Lower lobe of right lung (tissue), 2 donors: ENCODE data around the gene MESP2. TPM values are rescaled to one million over a fixed set of nuclear protein-coding genes. Genes with fewer than 3 reads are reported as not detected.
A peak's percentile ranks its signal among the peaks of the same experiment; 100 is the strongest.
"Not testable (repeated sequence)": the region's sequence is repeated elsewhere in the genome, so short reads cannot be mapped to it uniquely, and the experiment has no call there.

Experiments
- ATAC-seq, 2 donors: fragments of 200-7000 bp; cut with Tn5 transposase; one replicate each; pipeline ENCODE4 v1.9.1; 2020 to 2022; ENCODE audit warnings: mild to moderate bottlenecking in 2 of 2, moderate library complexity in 2 of 2
- DNase-seq: peaks from one replicate; pipeline ENCODE4 v3.0.0-alpha.2; 2020
- H3K27ac ChIP-seq: fragments of 200-600 bp; one replicate; pipeline ENCODE4 v1.8.0; 2022
- H3K27me3 ChIP-seq: fragments of 200-600 bp; one replicate; pipeline ENCODE4 v1.8.0; 2022; ENCODE audit warnings: low read depth
- H3K36me3 ChIP-seq: fragments of 200-600 bp; one replicate; pipeline ENCODE4 v1.8.0; 2022; ENCODE audit warnings: mild to moderate bottlenecking
- H3K4me1 ChIP-seq: fragments of 200-600 bp; one replicate; pipeline ENCODE4 v1.8.0; 2022
- H3K4me3 ChIP-seq: fragments of 200-600 bp; one replicate; pipeline ENCODE4 v1.8.0; 2022; ENCODE audit warnings: mild to moderate bottlenecking
- H3K9me3 ChIP-seq: fragments of 200-600 bp; one replicate; pipeline ENCODE4 v1.8.0; 2022
- intact Hi-C: fragments of 100-400 bp; cut with DNase I; formaldehyde crosslinking; loops from one replicate; pipeline ENCODE4 v1.11.0; 2022
- total RNA-seq: library from RNA; stranded (reverse); fragmentation: NEBNext Ultra II Directional; extraction: Animal tissue kit (Norgen Biotek cat#: 25700); gene quantifications from one replicate; pipeline ENCODE4 v1.2.1, GENCODE V29; 2021
- TF ChIP-seq, protein P1 (sequence below): fragments of 200-600 bp; IDR thresholded peaks from one replicate; pipeline ENCODE4 v1.8.0; 2022; ENCODE audit warnings: antibody characterized with exemption, mild to moderate bottlenecking
- donor health status: DM: no; HTN: yes; CAD: no; lungs with severe emphysema.

The MESP2 gene
- total RNA-seq, 1 donor from 2014 or later, result not detected

GRCh38 chr15:89785064-89785773 lies 9.1 kb downstream of the MESP2 start:
- no peak overlapping the region for H3K27ac ChIP-seq
- H3K4me3 ChIP-seq, result no peak overlapping the region
- ATAC-seq (peak; percentile 27 to 43), DNase-seq (no peak)
- no peaks in the 10 kb centered on the region for H3K36me3 ChIP-seq
- H3K4me1 ChIP-seq, result peaks cover 9% of the 10 kb centered on the region
- H3K27me3 ChIP-seq, result no peaks in the 10 kb centered on the region
- intact Hi-C loops, result no loop called here
- no peaks in the 10 kb centered on the region for H3K9me3 ChIP-seq
- TF ChIP-seq, protein P1, sequence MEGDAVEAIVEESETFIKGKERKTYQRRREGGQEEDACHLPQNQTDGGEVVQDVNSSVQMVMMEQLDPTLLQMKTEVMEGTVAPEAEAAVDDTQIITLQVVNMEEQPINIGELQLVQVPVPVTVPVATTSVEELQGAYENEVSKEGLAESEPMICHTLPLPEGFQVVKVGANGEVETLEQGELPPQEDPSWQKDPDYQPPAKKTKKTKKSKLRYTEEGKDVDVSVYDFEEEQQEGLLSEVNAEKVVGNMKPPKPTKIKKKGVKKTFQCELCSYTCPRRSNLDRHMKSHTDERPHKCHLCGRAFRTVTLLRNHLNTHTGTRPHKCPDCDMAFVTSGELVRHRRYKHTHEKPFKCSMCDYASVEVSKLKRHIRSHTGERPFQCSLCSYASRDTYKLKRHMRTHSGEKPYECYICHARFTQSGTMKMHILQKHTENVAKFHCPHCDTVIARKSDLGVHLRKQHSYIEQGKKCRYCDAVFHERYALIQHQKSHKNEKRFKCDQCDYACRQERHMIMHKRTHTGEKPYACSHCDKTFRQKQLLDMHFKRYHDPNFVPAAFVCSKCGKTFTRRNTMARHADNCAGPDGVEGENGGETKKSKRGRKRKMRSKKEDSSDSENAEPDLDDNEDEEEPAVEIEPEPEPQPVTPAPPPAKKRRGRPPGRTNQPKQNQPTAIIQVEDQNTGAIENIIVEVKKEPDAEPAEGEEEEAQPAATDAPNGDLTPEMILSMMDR, result no peak

- TF ChIP-seq, protein P1, result no peak
Observed at GRCh38 chr15:89785774-89786140, 9.6 kb downstream of the MESP2 start.

DNA sequence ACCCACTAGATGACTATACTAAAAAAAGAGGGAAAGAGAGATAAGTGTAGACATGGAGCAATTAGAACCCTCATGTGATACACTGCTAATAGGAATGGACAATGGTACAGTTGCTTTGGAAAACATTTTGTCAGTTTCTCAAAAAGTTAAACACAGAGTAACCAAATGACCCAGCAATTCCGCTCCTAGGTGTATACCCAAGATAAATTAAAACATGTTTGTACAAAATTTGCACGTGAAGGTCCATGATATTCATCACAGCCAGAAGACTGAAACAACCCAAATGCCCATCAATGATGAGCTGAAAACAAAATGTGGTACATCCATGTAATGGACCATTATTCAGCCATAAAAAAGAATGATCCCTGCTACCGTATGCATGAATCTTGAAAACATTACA lies 11.8 kb downstream of the MESP2 start:
- peaks cover 9% of the 10 kb centered on the region for H3K4me1 ChIP-seq
- ATAC-seq (no peak), DNase-seq (no peak)
- no peak overlapping the region for H3K27ac ChIP-seq
- H3K4me3 ChIP-seq, result no peak overlapping the region
- H3K27me3 ChIP-seq, result no peaks in the 10 kb centered on the region
- H3K9me3 ChIP-seq, result no peaks in the 10 kb centered on the region
- TF ChIP-seq, protein P1, result no peak
- intact Hi-C loops, result no loop called here
- peaks cover 21% of the 10 kb centered on the region for H3K36me3 ChIP-seq

More at GRCh38 chr15:89785774-89786140, 9.6 kb downstream of the MESP2 start:
- peaks cover 9% of the 10 kb centered on the region for H3K4me1 ChIP-seq
- no peak overlapping the region for H3K4me3 ChIP-seq
- no peak overlapping the region for H3K27ac ChIP-seq
- ATAC-seq, result no peak
- H3K9me3 ChIP-seq, result no peaks in the 10 kb centered on the region
- H3K27me3 ChIP-seq, result no peaks in the 10 kb centered on the region
- intact Hi-C loops, result no loop called here
- no peak for DNase-seq
- peaks cover 2% of the 10 kb centered on the region for H3K36me3 ChIP-seq

- not testable (repeated sequence) for DNase-seq
Observed at GRCh38 chr15:89788585-89788984, 12.5 kb downstream of the MESP2 start.

DNA sequence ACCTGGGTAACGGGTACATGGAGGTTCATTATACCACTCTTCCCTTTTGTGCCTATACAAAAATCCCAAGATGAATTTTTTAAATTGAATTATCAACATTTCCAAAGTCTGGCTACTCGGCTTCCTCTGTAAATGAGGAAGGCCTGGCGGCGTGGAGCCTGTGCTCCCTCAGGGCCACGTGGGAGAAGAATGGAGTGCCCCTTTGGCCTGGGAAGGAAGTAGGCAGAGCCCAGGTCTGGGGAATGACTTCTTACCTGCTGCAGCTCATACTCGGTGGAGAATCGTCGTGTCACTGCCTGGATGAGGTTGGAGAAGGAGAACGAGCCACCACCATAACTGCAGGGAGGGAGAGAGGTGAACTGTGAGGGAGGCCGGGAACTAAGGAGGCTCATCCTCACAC lies 14.1 kb downstream of the MESP2 start:
- intact Hi-C loops, result no loop called here
- Histone ChIP-seq H3K27ac (no peak overlapping the region), H3K36me3 (peaks cover 21% of the 10 kb centered on the region), H3K27me3 (no peaks in the 10 kb centered on the region), H3K9me3 (no peaks in the 10 kb centered on the region), H3K4me3 (no peak overlapping the region), H3K4me1 (peaks cover 15% of the 10 kb centered on the region)
- DNase-seq, result no peak
- ATAC-seq, result no peak
- TF ChIP-seq, protein P1, result no peak

More at GRCh38 chr15:89788585-89788984, 12.5 kb downstream of the MESP2 start:
- H3K9me3 ChIP-seq, H3K4me3 ChIP-seq, H3K4me1 ChIP-seq, H3K27ac ChIP-seq, intact Hi-C loops, H3K27me3 ChIP-seq, ATAC-seq: not testable (repeated sequence)
- H3K36me3 ChIP-seq, result peaks cover 21% of the 10 kb centered on the region

DNA sequence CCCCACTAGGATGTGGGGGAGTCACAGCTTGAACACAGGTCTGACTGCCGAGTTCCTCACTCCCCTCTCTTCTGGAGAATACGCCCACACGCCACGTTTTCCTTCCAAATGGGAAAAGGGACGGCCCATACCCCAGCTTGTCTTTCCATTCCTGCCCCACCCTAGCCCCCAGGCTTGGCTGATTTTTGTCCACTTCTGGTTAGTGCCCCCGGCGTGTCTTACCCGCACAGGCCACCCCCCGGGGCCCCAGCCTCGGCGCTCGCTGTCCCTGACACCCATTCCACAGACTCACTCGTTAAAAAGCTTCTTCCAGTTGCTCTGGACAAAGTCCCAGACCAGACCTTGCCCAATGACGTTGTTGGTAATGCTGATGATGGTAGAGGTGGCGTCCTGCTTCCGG lies 14.5 kb downstream of the MESP2 start:
- Histone ChIP-seq H3K27ac (no peak overlapping the region), H3K27me3 (no peaks in the 10 kb centered on the region), H3K4me1 (peaks cover 12% of the 10 kb centered on the region), H3K36me3 (peaks cover 21% of the 10 kb centered on the region), H3K4me3 (no peak overlapping the region), H3K9me3 (no peaks in the 10 kb centered on the region)
- TF ChIP-seq, protein P1, result no peak
- DNase-seq, result no peak
- no peak for ATAC-seq
- intact Hi-C loops, result no loop called here
